GM18907 (cell line): ENCODE data around the gene C3orf80.
"Not testable (repeated sequence)": the region's sequence is repeated elsewhere in the genome, so short reads cannot be mapped to it uniquely, and the experiment has no call there.

ENCODE experiments used
- ATAC-seq: cut with Tn5 transposase; IDR thresholded peaks from one replicate; pipeline ENCODE4 v1.9.1; 2021; ENCODE audit warnings: mild to moderate bottlenecking, moderate library complexity; ENCODE audit not compliant: unreplicated experiment

C3orf80 gene

DNA sequence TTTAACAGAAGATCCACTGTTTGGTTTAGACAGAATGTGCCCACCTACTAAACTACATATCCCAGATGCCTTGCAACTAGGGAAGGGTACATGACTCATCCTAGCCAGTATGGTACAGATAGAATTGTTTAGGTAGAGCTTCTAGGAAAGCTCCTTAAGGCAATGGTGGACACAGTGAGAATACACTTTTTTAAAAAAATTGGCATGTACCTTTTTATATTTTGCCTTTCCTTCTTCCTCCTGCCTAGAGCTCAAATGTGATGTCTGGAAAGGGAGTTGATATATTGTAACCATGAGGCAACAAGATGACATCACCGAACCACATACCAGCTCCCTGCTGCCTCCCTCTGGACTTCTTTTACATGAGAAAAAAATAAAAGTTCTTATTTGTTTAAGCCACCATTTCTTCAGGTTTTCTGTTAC is 14.4 kb upstream of the C3orf80 start:
- no peak for ATAC-seq

DNA sequence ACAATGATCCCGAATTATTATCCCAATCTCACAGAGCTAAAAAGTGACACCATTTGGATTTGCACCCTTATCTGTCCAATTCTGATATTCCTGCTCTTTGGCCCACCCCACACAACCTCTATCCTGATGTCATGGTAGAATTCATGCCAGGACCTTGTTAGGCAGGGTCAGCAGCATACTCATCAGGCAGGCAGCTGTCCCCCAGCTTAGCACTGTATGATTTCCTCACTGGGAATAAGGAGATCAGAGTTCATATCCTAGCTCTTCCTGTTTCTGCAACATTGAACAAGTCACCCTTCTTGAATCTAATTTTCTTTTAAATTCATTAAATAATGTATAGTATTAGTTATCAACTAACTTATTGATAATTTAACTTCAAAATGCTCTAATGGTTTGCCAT is 12.0 kb upstream of the C3orf80 start:
- no peak for ATAC-seq

DNA sequence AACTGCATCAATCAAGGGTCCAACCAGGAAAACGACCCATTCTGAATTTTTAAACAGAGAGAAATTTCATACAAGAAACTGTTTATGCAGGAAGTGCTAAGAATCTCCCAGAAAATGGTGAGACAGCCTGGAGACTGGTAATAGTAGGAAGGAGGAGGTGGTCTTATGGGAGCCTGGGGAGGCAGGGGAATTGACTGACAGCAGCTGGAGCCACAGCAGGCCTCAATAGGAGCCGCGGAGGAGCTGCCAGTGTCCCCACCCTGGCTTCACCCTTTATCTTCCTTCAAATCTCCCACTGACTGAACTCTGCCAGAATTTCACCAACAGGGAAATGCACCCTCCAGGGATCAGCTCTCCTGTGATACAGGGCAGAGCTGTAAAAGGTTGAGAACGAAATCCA is 7.5 kb upstream of the C3orf80 start:
- no peak for ATAC-seq

DNA sequence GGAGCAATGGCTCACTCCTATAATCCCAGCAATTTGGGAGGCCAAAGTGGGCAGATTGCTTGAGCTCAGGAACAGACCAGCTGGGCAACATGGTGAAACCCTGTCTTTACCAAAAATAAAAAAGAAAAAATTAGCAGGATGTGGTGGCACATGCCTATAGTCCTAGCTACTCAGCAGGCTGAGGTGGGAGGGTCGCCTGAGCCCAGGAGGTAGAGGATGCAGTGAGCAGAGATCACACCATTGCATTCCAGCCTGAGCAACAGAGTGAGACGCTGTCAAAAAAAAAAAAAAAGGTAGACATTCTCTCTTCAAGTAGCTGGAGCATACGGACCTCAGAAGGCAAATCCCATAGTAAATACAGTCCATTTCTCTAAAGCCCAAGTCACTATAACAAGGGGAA is 7.1 kb upstream of the C3orf80 start:
- ATAC-seq: no peak

DNA sequence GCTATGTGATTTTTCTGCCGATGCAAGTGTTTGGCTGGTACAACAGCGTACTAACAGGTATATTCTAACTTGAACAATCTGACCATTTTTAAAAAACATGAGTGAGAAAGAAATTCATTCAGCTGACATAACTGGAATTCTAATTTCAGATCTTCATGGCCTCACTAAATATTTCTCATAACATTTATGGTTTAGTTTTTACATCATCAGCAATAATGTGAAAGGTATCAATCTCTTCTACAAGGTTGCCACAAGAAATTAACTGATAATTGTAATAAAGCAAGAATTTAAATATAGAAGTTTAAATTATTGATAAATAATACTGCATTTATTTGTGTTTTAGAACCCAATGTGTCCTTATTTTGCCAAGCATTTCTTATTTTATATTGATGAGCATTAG is 5.2 kb upstream of the C3orf80 start:
- ATAC-seq: no peak

DNA sequence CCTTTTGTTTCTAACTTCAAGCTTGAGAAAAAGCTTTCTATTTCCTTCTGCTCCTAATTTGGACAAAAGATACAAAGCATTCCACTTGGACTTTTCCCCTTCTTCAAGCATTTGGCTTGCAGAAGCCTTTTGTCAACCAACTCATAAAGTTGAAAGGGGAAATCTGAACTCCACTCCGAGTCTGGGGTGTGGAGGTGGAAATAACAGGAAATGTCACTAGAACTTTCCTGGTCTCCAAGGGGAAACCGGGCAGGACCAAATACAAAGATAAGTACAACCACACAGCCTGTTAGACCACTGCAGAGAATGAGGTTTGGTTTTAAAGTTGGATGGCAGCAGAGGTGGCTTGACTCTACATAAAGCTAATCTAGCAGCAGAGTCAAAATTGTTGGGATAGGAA is 4.2 kb upstream of the C3orf80 start:
- no peak for ATAC-seq

DNA sequence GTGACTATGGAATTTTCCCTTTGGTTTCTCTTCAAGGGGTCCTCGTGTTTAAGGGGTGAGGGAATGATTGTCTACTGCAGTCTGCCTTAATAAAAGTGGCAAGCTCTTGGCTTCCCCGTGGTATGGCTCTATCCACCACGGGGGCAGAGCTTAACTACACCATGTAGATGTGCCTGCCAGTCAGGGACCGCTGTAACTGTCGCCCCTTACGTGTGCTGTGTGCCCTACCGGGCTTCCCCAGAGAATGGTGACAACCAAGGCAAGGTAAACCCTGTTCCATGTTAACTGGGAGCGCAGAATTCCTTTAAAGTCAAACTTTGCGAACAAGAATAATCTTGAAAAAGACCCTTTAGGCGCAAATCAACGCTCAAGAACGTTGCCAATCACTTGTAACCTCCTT is 966 bp upstream of the C3orf80 start:
- ATAC-seq: no peak

DNA sequence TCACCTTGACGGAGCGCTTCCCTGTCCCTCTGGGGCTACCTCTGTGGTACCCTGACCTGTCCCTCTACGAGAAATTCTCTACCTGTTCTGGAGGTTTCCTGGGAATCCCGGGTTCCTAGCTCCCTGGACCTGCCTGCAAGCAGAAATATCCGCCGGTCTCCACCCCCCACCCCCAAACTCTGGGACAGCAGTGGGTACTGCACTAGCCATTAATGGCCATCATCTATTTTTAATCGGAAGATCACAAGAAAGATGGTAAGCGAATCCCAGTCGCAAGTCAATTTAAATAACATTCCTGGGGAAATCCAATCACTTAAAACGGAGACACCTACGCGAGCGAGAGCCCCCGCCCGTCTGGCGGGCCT is 429 bp upstream of the C3orf80 start:
- no peak for ATAC-seq

DNA sequence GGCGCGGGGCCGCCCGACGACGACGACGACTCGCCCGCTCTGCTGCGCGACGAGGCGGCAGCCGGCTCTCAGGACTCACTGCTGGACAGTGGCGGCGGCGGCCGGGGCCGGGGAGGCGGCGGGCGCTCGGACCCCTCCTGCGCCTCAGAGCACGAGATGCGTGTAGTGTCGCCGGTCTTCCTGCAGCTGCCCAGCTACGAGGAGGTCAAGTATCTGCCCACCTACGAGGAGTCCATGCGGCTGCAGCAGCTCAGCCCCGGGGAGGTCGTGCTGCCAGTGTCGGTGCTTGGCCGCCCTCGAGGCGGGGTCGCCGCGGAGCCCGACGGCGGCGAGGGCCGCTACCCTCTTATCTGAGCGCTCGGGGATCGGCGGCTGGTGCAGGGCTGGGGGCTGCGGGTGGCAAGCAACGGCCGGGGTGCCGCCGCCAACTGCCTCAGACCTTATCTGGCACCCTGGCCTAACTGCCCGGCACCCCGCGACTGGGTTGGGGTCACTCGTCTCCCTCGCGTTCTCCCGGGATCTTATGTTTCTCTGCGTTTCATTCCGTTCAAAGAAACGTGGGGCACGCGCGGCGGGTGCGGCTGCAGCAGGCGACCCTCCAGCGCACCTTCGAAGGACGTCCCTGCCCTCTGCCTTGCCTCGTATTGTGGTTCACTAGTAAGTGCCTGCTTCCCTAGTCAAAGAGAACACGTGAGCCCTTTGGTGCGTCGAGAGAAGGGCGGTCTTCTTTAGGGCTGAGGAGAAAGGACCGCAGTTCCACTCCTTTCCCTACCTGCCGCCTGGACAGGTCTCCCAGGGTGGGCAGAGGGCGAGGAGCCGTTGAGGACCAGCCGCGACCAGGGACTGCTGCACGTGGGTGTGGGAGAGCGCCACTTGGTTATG is 1.0 kb downstream of the C3orf80 start:
- peak; percentile 24 for ATAC-seq

DNA sequence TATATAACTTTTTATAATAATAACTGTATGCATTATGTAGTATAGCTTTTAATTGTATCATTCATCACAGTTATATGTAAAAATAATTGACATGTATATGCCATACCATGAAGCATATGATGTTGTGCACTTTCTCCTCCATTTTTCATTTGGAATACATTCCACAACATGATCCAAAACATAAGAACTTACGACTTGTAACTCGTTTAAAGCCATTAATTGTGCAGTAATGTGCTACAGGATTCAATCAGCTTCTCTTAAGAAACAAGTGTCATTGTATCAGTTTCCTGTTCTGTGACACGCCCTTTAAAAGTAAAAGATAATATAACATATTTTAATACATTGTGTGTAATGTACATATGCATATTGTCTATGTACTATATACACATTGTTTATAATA is 2.2 kb downstream of the C3orf80 start:
- ATAC-seq: no peak

DNA sequence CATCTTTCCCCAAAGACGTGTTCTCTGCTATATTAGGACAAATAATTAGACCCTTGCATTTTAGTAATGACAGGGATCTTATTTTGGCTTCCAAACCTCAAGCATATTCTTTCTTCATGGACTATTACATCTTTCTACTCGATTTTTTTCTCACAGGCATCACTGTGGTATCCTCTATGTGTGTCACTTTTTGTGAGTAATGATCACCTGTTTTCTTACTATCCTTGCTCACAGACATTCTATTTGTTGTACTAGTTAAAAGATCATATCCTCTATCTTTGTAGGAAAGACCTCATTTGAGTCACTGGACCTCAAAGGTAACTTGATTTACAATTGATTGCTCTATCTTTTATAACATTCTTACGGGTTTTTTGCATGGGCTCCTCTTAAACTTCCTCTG is 6.8 kb downstream of the C3orf80 start:
- no peak for ATAC-seq

DNA sequence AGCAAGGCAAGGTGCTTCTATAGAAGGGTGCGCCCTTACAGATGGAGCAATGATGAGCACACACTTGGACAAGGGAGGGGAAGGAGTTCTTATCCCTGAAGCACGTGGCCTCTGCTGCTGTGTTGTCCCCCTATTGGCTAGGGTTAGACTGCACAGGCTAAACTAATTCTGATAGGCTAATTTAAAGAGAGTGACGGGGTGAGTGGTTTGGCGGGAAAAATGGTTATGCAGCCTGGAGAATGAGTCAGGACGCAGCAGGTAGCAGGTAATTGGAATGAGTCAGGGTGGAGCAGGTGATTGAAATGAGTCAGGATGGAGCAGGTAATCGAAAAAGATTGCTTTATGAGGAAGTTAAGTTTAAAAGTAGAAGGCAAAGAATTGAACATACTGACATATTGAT is 15.5 kb downstream of the C3orf80 start:
- not testable (repeated sequence) for ATAC-seq

DNA sequence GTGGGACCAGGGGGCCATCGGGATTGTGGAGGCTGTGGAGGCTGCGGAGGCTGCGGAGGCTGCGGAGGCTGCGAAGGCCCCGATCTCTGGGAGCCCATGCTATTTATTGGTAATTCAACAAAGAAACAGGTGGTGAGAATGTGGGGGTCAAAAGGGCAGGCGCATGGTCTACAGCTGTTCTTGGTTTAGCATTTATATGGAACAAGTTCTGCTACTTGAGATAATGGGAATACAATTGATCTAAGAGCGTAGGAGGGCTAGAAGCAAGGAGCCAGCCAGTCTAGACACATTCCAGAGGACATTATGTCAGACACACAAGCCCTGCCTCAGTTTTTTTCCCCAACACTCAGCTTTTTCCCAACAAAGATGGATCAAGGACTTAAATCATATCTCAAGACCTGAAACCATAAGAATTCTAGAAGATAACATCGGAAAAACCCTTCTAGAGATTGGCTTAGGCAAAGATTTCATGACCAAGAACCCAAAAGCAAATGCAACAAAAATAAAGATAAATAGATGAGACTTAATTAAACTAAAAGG is 20.1 kb downstream of the C3orf80 start:
- no peak for ATAC-seq

DNA sequence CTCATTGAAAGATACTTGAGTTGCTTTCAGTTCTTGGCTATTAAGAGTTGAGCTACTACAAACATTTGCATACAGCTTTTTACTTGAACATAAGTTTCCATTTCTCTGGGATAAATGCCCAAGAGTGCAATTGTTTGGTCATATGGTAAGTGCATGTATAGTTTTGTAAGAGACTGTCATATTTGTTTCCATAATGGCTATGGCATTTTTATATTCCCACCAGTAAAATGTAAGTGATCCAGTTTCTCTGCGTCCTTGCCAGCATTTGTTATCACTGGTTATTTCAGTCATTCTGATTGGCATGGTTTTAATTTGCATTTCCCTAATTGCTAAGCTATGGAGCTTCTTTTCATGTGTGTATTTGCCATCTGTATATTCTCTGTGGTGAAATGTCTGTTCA is 22.5 kb downstream of the C3orf80 start:
- ATAC-seq: no peak

DNA sequence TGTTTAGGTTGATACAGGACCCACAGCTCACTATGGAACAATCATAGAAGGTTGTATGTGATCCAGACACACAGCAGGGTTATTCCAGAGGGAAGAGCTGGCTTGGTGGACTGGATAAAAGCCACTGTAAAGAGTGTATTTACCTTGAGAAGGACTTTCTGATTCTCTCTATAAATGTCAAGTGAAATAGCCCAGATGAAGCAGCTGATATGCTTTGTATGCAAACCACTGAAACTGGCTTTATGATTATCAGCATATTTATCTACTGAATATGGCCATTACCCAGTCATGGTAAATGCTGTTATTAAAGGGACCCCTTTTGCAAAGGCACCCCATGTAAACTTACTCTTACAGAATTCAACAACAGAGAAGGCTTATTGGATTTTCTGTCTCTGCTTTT is 28.1 kb downstream of the C3orf80 start:
- no peak for ATAC-seq

DNA sequence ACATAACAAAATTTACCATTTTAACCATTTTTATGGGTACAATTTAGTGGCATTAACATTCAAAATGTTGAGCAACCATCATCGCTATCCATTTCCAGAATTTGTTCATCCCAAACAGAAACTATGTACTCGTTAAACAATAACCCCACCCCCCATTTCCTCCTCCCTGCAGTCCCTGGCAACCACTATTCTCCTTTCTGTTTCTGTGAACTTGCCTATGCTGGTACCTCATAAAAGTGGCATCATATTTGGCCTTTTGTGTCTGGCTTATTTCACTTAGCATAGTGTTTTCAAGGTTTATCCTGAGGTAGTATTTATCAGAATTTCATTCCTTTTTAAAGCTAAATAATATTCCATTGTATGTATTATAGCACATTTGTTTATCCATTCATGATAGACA is 32.4 kb downstream of the C3orf80 start:
- ATAC-seq: no peak

DNA sequence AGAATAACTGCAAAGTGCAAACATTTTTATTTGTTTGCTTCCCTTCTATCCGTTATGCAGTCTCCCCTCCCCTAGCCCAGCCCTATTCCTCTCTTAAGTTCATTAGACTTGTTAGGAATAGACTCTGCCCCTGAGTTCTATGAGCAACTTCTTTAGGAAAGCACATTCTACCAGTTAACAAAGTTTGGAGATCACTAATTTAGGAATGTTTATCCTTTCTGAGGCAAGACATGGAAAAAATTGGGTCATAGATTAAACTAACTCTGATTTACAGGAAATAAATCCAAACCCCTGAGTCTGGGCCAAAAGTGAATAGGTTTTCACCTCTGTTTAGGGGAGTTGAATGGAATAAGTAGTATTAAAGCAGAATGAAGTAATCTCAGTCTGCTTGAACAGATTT is 34.4 kb downstream of the C3orf80 start:
- no peak for ATAC-seq

DNA sequence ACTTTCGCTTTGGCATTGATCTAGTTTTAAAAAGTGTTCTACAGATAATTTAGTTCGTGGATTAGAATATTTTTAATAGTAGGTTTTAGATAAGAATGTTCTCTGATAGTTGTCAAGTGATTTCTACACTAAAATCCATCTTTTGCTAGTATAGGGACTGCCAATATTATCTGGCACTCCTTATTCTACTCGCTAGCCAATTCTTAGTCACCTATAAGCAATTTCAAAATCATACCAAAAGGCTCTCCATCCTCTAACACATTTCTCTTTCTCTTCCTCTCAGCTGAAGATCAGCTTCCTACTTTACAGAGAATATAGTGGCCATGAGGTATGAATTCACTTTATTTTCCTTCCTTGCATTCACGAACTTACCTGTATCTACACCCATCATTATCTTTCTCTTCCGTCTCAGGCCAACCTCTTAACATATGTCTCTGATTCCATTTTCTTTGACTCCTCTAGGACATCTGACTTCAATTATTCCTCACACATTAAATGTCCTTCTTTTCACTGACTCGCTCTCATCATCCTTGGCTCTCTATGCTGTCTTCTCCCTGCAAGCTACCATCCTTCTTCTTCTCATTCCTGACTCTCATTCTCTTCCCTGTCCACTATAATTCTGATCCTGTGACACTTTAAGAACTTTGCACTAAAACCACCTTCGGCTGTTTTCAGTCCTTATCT is 35.5 kb downstream of the C3orf80 start:
- no peak for ATAC-seq

DNA sequence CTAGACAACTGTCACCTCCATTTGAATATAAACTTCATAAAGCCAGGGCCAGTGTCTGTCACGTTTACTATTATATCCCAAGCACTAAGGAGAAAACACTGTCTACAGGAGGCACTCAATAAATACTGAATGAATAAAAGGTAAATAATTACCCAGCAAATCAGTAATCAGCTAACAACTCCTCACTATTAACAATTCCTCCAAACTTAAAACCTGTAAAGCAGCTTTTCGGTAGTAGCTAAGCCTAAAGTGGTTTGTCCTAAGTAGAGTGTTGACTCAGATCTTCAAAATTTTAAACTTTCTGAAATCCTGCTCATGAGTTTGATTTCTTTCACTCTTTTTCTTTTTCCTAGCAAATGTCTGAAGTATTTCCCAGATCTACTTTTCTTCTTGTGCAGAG is 39.9 kb downstream of the C3orf80 start:
- ATAC-seq: no peak
